Testis (tissue), 2 donors: ENCODE data around the gene DCHS1.
"Not testable (repeated sequence)": the region's sequence is repeated elsewhere in the genome, so short reads cannot be mapped to it uniquely, and the experiment has no call there.

Experiments
- CTCF ChIP-seq, 3 experiments: fragments of 450-650 bp in 2 of 3; fragments of 200-600 bp in 1 of 3; sonication (generic) in 1 of 3; IDR thresholded peaks; one replicate each; pipeline ENCODE4 v1.5.1; 2016 to 2019; ENCODE audit warnings: antibody characterized with exemption in 3 of 3, mild to moderate bottlenecking in 2 of 3, moderate library complexity in 1 of 3
- POLR2A ChIP-seq: fragments of 450-650 bp; IDR thresholded peaks from one replicate; pipeline ENCODE4 v1.6.1; 2017; ENCODE audit warnings: antibody characterized with exemption, mild to moderate bottlenecking, moderate library complexity

DNA sequence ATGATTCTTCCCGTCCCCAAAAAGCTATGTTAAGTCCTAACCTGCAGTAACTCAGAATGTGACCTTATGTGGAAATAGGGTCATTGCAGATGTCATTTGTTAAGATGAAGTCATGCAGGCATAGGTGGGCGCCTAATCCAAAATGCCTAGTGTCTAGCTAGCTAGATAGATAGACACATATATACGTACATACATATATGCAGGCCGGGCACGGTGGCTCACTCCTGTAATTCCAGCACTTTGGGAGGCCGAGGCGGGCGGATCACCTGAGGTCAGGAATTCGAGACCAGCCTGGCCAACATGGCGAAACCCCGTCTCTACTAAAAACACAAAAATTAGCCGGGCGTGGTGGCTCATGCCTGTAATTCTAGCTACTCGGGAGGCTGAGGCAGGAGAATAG is 28.5 kb upstream of the DCHS1 start:
- not testable (repeated sequence) for TF ChIP-seq CTCF (IDR thresholded peaks at IDR 0.05); POLR2A
